HG02885 (cell line): ENCODE results near the gene CASKIN1.

Experiments
- ATAC-seq: cut with Tn5 transposase; IDR thresholded peaks from one replicate; pipeline ENCODE4 v1.9.1; 2021; ENCODE audit warnings: mild to moderate bottlenecking; ENCODE audit not compliant: unreplicated experiment, poor library complexity

Gene CASKIN1

DNA sequence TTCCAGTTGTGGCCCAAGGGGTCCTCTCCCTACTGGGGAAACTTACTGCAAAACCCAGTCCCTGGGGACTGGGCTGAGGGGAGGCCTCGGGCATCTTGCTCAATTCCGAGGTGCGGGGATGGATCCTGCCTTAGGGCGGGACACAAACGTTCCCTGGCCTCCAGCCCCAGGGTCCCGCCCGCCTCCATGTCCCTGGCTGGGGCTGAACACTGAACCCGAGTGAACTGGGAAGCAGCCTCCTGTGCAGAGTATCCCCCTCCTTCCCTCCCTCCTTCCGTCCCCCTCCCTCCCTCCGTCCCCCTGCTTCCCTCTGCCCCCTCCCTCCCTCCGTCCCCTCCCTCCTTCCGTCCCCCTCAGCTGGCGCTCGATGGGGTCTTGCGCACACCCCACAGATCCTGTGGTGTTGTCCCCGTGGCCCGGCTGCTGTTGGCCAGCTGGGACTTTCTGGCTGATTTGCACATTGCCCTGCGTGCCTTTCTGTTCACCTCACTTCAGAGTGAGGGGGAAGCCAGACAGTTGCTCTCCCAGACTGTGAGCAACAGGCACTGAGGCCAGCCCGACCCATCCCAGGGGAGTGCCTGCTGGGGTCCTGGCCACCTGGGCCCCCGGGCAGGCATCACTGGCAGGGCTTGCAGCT, 35.4 kb downstream of the CASKIN1 start:
- peak; percentile 37 for ATAC-seq

- ATAC-seq: no peak
Measured at GRCh38 chr16:2159175-2159838, 37.1 kb downstream of the CASKIN1 start.

DNA sequence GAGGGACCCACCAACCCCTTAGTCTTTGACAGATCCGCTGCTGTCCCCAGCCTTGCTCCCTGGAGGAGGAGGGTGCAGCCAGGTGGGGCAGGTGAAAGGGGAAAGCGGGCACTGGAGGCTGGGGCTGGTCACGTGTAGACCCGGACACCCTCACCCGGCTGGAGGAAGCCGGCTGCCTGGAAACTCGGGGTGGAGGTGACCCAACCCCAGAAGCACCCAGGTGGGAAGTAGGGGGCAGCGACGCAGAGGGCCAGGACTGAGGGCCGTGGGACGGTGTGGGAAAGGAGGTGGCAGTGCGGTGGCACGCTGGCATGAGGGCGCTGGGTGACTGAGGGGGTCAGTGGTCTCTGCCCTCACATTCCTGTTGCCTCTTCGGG, 38.2 kb downstream of the CASKIN1 start:
- no peak for ATAC-seq

DNA sequence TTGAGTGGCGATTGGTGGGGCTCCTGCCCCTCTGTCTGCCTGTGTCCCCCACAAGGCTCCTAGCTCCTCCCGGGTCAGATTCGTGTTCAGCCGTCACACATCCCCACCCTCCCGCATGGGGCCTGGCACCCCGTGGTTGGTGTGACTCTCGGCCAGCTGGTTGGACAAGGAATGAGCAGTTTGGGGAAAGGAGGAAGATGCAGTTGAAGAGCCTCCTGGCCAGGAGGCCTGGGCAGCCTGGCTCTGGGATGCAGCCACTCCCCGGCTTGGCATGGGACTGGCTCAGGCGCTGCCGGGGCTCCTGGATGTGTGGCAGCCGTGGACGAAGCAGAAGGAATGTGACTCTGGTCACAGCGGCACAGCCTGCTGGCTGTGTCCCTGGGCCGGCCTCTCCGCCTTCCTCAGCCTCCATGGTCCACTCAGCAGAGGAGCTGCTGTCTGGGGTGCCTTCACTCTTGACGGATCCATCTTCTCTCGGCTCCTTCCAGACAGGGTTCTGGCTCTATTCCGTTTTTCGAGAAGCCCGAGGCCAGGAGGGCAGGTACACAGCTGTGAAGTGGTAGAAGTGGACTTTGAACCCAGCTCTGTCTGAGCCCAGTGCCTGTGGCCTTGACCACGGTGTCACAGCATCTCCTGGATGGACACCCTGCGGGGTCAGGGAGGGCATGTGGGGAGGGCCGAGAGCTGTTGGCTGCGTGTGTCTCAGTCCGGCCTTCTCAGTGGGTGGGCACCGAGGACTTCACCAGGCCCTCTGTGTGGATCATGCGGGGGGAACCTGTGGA, 38.7 kb downstream of the CASKIN1 start:
- ATAC-seq: no peak

DNA sequence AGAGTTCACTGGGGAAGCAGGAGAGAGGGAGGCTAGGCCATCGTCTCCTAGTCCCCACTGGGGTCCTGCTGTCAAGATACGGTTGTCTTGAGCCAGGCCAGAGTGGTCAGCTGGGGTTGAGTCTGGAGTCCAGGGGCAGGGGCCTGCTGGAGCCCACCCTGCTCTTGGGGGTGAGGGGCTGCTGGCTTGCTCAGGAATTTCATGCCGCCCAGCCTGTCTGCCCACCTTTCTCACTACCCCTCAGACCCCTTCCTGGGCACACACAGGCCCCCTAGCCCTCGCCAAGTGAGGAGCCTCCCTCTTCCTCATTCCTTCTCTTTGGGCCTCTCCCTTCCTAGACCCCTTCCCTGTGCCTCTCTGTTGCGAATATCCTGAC, 39.6 kb downstream of the CASKIN1 start:
- no peak for ATAC-seq

- no peak for ATAC-seq
Measured at GRCh38 chr16:2155977-2156848, 40.2 kb downstream of the CASKIN1 start.

GRCh38 chr16:2155091-2155950, 41.1 kb downstream of the CASKIN1 start, which contains the start of gene TRAF7:
TRAF7 (plus strand) TSS chr16:2155782; CDS start chr16:2163921, 8,139 bp downstream.
- ATAC-seq: peak; percentile 83

DNA sequence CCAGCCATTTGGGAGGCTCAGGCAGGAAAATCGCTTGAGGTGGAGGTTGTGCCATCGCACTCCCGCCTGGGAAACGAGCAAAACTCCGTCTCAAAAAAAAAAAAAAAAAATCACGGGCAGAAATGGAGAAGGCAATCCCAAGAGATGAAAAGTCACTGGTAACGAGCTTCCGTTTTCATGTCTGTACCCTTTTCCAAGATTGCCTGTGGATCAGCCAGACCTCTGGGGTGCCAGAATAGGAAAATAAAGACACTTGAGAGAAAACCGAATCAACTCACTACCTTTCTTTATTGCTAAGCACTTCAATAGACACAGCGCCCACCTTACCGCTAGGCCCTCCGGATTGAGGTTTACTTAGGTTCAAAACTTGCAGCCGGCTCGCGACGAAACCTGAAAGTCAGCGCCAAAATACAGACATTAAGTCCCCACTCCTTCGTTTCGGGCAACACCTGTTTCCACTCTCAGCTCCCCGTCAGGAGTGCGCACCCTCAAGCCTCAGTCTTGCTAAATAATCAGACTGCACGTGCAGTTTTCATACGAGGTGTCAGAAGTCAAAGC, 41.8 kb downstream of the CASKIN1 start:
- ATAC-seq: no peak

DNA sequence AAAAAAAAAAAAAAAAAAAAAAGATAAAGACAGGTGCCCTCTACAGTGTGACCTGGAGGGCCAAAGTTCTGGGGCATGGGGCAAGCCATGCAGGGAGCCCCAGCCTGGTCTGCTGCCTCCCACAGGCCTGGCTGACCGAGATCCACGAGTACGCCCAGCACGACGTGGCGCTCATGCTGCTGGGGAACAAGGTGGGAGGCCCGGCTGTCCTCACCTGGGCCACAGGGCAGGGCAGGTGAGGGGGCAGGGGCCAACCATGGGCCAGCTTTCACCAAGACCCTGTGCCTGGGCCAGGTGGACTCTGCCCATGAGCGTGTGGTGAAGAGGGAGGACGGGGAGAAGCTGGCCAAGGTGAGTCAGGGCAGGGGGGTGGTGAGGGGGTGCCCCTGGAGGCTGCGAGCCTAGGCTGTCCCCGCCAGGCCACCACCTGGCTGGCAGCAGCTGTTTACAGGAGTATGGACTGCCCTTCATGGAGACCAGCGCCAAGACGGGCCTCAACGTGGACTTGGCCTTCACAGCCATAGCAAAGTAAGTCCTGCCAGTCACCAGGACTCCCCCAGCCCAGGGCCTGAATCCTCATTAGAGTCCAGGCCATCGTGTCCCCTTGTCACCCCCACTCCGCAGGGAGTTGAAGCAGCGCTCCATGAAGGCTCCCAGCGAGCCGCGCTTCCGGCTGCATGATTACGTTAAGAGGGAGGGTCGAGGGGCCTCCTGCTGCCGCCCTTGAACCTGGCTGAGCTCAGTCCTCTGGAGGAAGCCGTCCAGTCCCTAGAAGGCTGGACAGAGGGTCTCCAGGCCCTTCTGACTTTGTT, 43.5 kb downstream of the CASKIN1 start:
- ATAC-seq: no peak

GRCh38 chr16:2151188-2152091, 45.0 kb downstream of the CASKIN1 start:
- no peak for ATAC-seq

DNA sequence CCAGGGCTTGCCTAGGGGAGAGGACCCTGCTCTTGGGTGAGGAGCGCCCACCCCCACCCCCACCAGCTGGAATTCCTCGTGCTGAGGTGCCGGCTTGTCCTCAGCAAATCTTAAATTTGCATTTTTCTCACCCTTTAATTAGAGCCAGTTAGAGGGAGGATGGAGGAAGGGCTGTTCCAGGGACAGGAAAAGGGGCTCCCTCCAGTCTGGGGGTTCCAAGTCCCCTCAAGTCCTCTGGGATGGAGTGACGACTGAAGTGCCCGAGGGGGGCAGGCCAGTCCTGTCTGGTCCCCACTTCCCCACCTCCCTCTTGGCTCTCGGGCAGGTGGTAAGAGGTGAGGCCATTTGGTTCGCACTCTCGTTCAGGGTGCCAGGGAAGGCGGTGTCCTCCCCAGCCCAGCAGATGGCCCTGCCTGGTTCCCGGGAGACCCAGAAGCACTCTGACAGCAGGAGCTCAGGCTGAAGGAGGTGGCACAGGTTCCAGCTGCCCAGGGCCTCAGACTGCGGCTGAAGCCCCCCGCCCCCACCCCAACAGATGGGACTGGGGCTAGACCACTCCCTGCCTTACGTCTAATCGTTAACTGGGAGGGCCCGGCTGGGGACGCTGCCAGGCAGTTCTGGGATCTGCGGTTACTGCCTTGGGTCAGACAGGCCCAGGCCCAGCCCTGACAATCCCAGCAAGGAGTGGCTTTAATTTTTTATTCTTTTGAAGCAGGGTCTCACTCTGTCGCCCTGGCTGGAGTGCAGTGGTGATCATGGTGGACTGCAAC, 45.8 kb downstream of the CASKIN1 start:
- no peak for ATAC-seq

DNA sequence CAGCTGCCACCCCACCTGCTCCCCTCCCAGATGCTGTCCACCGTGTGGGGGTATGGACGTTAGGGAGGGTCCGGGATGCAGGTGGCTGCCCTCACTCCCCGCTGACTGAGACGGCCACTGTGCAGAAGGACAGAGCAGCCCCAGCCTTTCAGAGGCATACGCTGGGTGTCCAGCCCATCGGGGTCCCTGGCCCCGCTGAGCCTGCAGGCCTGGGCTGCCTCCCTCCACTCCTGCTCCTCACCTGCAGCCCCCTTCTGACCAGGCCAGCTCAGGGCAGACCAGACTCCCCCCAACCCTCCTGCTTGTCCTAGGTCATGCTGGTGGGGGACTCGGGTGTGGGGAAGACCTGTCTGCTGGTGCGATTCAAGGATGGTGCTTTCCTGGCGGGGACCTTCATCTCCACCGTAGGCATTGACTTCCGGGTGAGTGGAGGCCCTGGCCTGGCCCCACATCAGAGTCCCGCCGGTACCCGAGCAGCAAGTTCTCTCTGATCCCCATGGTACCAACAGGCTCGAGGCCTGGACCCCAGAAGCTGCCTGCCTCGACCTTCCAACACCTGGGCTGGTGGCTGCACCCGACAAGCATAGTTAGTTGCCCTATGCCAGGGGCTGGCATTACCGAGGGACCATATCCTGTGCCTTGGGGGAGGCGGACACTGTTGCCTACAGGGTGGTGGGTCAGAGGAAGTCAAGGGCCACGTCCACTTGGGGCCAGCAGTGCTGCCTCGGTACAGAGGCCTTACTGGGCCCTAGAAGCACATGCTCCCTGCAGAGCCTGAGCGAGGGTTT, 46.6 kb downstream of the CASKIN1 start:
- ATAC-seq: no peak

DNA sequence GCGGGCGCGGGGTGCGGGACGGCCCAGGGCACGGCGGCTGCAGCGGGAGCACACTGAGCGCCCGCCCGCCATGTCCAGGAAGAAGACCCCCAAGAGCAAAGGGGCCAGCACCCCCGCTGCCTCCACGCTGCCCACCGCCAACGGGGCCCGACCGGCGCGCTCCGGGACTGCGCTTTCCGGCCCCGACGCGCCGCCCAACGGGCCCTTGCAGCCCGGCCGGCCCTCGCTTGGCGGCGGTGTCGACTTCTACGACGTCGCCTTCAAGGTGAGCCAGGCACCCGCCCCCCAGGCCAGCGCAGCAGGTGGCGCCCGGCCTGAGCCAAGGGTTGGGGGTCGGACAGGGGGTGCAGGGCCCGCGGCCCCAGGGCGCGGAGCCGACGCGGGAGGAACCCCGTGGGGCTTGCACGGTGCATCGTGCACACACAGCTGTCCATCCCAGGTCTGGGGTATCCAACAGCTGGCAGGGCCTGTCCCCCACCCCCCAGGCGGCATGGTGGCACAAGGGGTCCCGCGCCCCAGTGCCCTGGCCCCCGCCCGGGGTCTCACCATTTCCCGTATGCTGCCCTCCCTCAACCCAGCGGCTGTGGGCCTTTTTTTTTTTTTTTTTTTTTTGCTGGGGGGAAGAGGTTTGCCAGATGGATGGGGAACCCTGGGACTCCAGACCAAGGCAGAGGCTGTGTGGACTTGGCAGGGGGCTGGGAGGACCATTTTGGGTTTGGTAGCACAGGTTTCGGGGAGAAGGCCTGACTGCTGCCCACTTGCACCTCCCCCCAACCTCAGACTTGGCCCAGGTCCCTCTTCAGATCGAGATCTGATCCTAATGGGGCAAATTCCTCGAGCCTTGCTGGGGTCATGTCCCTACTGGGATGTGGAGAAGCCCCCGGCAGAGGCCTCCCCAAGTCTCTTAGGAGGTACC, 47.4 kb downstream of the CASKIN1 start:
- no peak for ATAC-seq

GRCh38 chr16:2147981-2148671, 48.3 kb downstream of the CASKIN1 start, which contains the start of gene RAB26:
RAB26 (plus strand) TSS chr16:2148625; CDS start chr16:2148784, 159 bp downstream.
- ATAC-seq: no peak
